HCT116 (cell line): ENCODE results near the gene KIAA1586. TPM values are rescaled to one million over a fixed set of nuclear protein-coding genes. Genes with fewer than 3 reads are reported as not detected.

Source experiments
- ATAC-seq: fragments of 200-7000 bp; cut with Tn5 transposase; 2 replicates; pipeline ENCODE4 v1.9.1; 2020; ENCODE audit warnings: mild to moderate bottlenecking, moderate library complexity
- BruUV-seq: library from RNA; stranded (reverse); fragments of 400-500 nt; replicated peaks from 2 replicates; lab custom pipeline; 2021; lab: Mats Ljungman, UMichigan
- CTCF ChIA-PET: fragments of 300-600 bp; sonication (Branson Sonifier 250); formaldehyde crosslinking; loops from one replicate; lab custom pipeline; 2021; ENCODE audit warnings: antibody characterized with exemption; lab: Charles Lee
- POLR2A ChIA-PET: fragments of 300-600, 350-600 bp; sonication (Branson Sonifier 250); formaldehyde crosslinking; loops from one replicate; lab custom pipeline; 2021; ENCODE audit warnings: antibody characterized with exemption; lab: Charles Lee
- RAD21 ChIA-PET, 2 experiments: fragments of 300-600 bp; sonication (Branson Sonifier 250); formaldehyde crosslinking; loops; one replicate each; lab custom pipeline; 2023; ENCODE audit warnings: low total read pairs in 2 of 2; ENCODE audit not compliant: uncharacterized antibody in 2 of 2, unreplicated experiment in 2 of 2, low non-redundant PET in 1 of 2; lab: Charles Lee
- DNase-seq: peaks from one replicate; pipeline ENCODE4 v3.0.0-alpha.2; 2010; ENCODE audit warnings: low read depth, low spot score
- H2AFZ ChIP-seq: fragments of 200-600 bp; shearing (Covaris generic), sonication (generic); 2 replicates; pipeline ENCODE4 v1.6.1; 2017; ENCODE audit warnings: low read depth, mixed run types, mixed read lengths, antibody characterized with exemption, low read length; ENCODE audit not compliant: poor library complexity, severe bottlenecking
- H3K27ac ChIP-seq: 2 replicates; pipeline ENCODE4 v1.5.1; 2012; ENCODE audit warnings: low read depth, low read length
- H3K27me3 ChIP-seq: fragments of 200-600 bp; sonication (generic); 2 replicates; pipeline ENCODE4 v1.6.1; 2016; ENCODE audit warnings: mixed run types, low read length, mixed read lengths; ENCODE audit not compliant: insufficient read depth
- H3K36me3 ChIP-seq, 2 experiments: fragments of 200-500 bp in 1 of 2; fragments of 200-600 bp in 1 of 2; sonication (Bioruptor generic) in 1 of 2; sonication (generic) in 1 of 2; 2 replicates each; pipeline versions ENCODE4 v1.5.1 to v1.6.1; 2014 to 2016; ENCODE audit warnings: low read length in 2 of 2, inconsistent platforms in 1 of 2, mixed read lengths in 1 of 2, mixed run types in 1 of 2; ENCODE audit not compliant: insufficient read depth in 2 of 2, control insufficient read depth in 1 of 2
- H3K4me1 ChIP-seq, 2 experiments: fragments of 200-600 bp in 1 of 2; sonication (generic) in 1 of 2; 2 replicates each; pipeline versions ENCODE4 v1.5.1 to v1.6.1; 2012 to 2017; ENCODE audit warnings: low read length in 2 of 2, inconsistent platforms in 1 of 2, mild to moderate bottlenecking in 1 of 2, mixed read lengths in 1 of 2, mixed run types in 1 of 2, moderate library complexity in 1 of 2; ENCODE audit not compliant: insufficient read depth in 2 of 2, control insufficient read depth in 1 of 2
- H3K4me2 ChIP-seq: fragments of 200-600 bp; sonication (generic); 2 replicates; pipeline ENCODE4 v1.6.1; 2017; ENCODE audit warnings: mixed run types, low read length, mixed read lengths
- H3K4me3 ChIP-seq, 2 experiments: fragments of 200-600 bp in 1 of 2; sonication (generic) in 1 of 2; replicated peaks in 1 of 2; 2 replicates each; pipeline ENCODE4 v1.5.1; 2011 to 2016; ENCODE audit warnings: low read length in 2 of 2, control low read depth in 1 of 2, low read depth in 1 of 2, mild to moderate bottlenecking in 1 of 2, mixed read lengths in 1 of 2, mixed run types in 1 of 2
- H3K79me2 ChIP-seq: fragments of 200-600 bp; sonication (generic); 2 replicates; pipeline ENCODE4 v1.6.1; 2017; ENCODE audit warnings: mild to moderate bottlenecking, mixed run types, low read length, moderate library complexity, mixed read lengths; ENCODE audit not compliant: insufficient read depth
- H3K9ac ChIP-seq: fragments of 200-600 bp; sonication (generic); 2 replicates; pipeline ENCODE4 v1.6.1; 2016; ENCODE audit warnings: low read length, mixed read lengths
- H3K9me2 ChIP-seq: fragments of 200-600 bp; sonication (generic), shearing (Covaris generic); 2 replicates; pipeline ENCODE4 v1.6.1; 2017; ENCODE audit warnings: mixed run types, mild to moderate bottlenecking, moderate library complexity; ENCODE audit not compliant: insufficient read depth
- H3K9me3 ChIP-seq, 2 experiments: fragments of 200-500 bp in 1 of 2; fragments of 200-600 bp in 1 of 2; sonication (Bioruptor generic) in 1 of 2; sonication (generic) in 1 of 2; 2 replicates each; pipeline ENCODE4 v1.6.1; 2014 to 2017; ENCODE audit warnings: low read length in 2 of 2, mixed read lengths in 2 of 2, inconsistent platforms in 1 of 2, low read depth in 1 of 2, mild to moderate bottlenecking in 1 of 2, mixed run types in 1 of 2, moderate library complexity in 1 of 2; ENCODE audit not compliant: control insufficient read depth in 1 of 2, insufficient read depth in 1 of 2
- H4K20me1 ChIP-seq: fragments of 200-600 bp; sonication (generic), shearing (Covaris generic); 2 replicates; pipeline ENCODE4 v1.6.1; 2017; ENCODE audit warnings: mixed run types, mild to moderate bottlenecking, moderate library complexity; ENCODE audit not compliant: insufficient read depth
- ATF3 ChIP-seq: IDR thresholded peaks from 2 replicates; pipeline ENCODE4 v1.6.1; 2012
- CBX3 ChIP-seq: IDR thresholded peaks from 2 replicates; pipeline ENCODE4 v1.6.1; 2012; ENCODE audit warnings: low read depth
- CTCF ChIP-seq, 3 experiments: fragments of 200-600 bp in 1 of 3; sonication (generic) in 1 of 3; IDR thresholded peaks in 2 of 3; conservative IDR thresholded peaks in 1 of 3; 2 replicates each; pipeline ENCODE4 v1.5.1; 2012 to 2017; ENCODE audit warnings: low read depth in 2 of 3, low read length in 2 of 3, antibody characterized with exemption in 1 of 3, borderline replicate concordance in 1 of 3, control low read depth in 1 of 3, mild to moderate bottlenecking in 1 of 3, mixed read lengths in 1 of 3, mixed run types in 1 of 3, moderate library complexity in 1 of 3; ENCODE audit not compliant: insufficient read depth in 1 of 3
- EGR1 ChIP-seq: IDR thresholded peaks from 2 replicates; pipeline ENCODE4 v1.6.1; 2012; ENCODE audit warnings: low read depth
- ELF1 ChIP-seq: IDR thresholded peaks from 2 replicates; pipeline ENCODE4 v1.6.1; 2012; ENCODE audit warnings: low read depth, borderline replicate concordance
- MAX ChIP-seq: IDR thresholded peaks from 2 replicates; pipeline ENCODE4 v1.6.1; 2012
- POLR2AphosphoS5 ChIP-seq: IDR thresholded peaks from 2 replicates; pipeline ENCODE4 v1.6.1; 2011; ENCODE audit warnings: mild to moderate bottlenecking, low read depth, low read length, moderate library complexity
- RAD21 ChIP-seq: IDR thresholded peaks from 2 replicates; pipeline ENCODE4 v1.6.1; 2012; ENCODE audit warnings: low read depth, mild to moderate bottlenecking
- REST ChIP-seq: IDR thresholded peaks from 2 replicates; pipeline ENCODE4 v1.6.1; 2012; ENCODE audit warnings: low read depth
- SIN3A ChIP-seq: IDR thresholded peaks from 2 replicates; pipeline ENCODE4 v1.6.1; 2012; ENCODE audit warnings: low read depth
- TCF7L2 ChIP-seq: IDR thresholded peaks from 2 replicates; pipeline ENCODE4 v1.7.0; 2011; ENCODE audit warnings: borderline replicate concordance, inconsistent platforms; ENCODE audit not compliant: insufficient read depth, insufficient read length; ENCODE audit errors: extremely low read depth
- ZBTB33 ChIP-seq: IDR thresholded peaks from 2 replicates; pipeline ENCODE4 v1.6.1; 2011; ENCODE audit warnings: mild to moderate bottlenecking, low read length, moderate library complexity; ENCODE audit not compliant: insufficient replicate concordance; ENCODE audit errors: extremely low read depth
- intact Hi-C: fragments of 100-400 bp; cut with micrococcal nuclease; formaldehyde crosslinking; loops from 2 replicates; pipeline ENCODE4 v1.10.0; 2022
- total RNA-seq: library from RNA; stranded (reverse); gene quantifications from one replicate; pipeline ENCODE4 v1.2.1, GENCODE V29; 2021; ENCODE audit not compliant: unreplicated experiment

The KIAA1586 gene
- total RNA-seq, 1 experiment from 2014 or later: 12.7 TPM

- H3K36me3 ChIP-seq: peaks cover 38 to 44% of the 10 kb centered on the region in 2 experiments
- RAD21 ChIA-PET: no interaction called here
- POLR2A ChIA-PET: no interaction called here
- no peak overlapping the region for H3K9ac ChIP-seq
- H3K9me3 ChIP-seq: no peaks in the 10 kb centered on the region
- intact Hi-C loops: no loop called here
- CTCF ChIA-PET: no interaction called here
- ATAC-seq (no peak), DNase-seq (no peak)
- no peak overlapping the region for H3K4me2 ChIP-seq
- no peak overlapping the region for H3K4me3 ChIP-seq
- no peaks in the 10 kb centered on the region for H3K27me3 ChIP-seq
- H3K27ac ChIP-seq: no peak overlapping the region
- H2AFZ ChIP-seq: no peak overlapping the region
- no TSS peak for BruUV-seq
- H3K9me2 ChIP-seq: no peaks in the 10 kb centered on the region
- H3K4me1 ChIP-seq: no peaks in the 10 kb centered on the region
- no peak for TF ChIP-seq MAX
- no peak for TF ChIP-seq POLR2AphosphoS5
- peaks cover 86% of the 10 kb centered on the region for H3K79me2 ChIP-seq
- H4K20me1 ChIP-seq: peaks cover 6% of the 10 kb centered on the region; the same call in 1 of the 2 replicates
Measured at GRCh38 chr6:57102976-57103375, 56.5 kb downstream of the KIAA1586 start.

GRCh38 chr6:57104336-57104735 lies 57.8 kb downstream of the KIAA1586 start:
- RAD21 ChIA-PET: no interaction called here
- no peak overlapping the region for H3K4me2 ChIP-seq
- H3K27ac ChIP-seq: no peak overlapping the region
- H3K79me2 ChIP-seq: peaks cover 87% of the 10 kb centered on the region
- H3K27me3 ChIP-seq: no peaks in the 10 kb centered on the region
- no peak overlapping the region for H3K4me3 ChIP-seq
- POLR2A ChIA-PET: no interaction called here
- BruUV-seq: no TSS peak
- CTCF ChIA-PET: no interaction called here
- H3K9me2 ChIP-seq: no peaks in the 10 kb centered on the region
- H3K36me3 ChIP-seq: peaks cover 25 to 31% of the 10 kb centered on the region in 2 experiments; a peak in 3 of 4 replicates
- intact Hi-C loops: no loop called here
- H2AFZ ChIP-seq: no peak overlapping the region
- no peak overlapping the region for H3K9ac ChIP-seq
- peaks cover 6% of the 10 kb centered on the region; the same call in 1 of the 2 replicates for H4K20me1 ChIP-seq
- DNase-seq: no peak
- no peaks in the 10 kb centered on the region for H3K9me3 ChIP-seq
- H3K4me1 ChIP-seq: no peaks in the 10 kb centered on the region
- no peak for ATAC-seq
- TF ChIP-seq ELF1 (no peak), REST (no peak), SIN3A (no peak), TCF7L2 (no peak), CTCF (IDR thresholded peaks at IDR 0.05 in 2 of 3, conservative IDR thresholded peaks at IDR 0.05 in 1 of 3; ENCODE audit: borderline replicate concordance in 1 of 3, insufficient read depth in 1 of 3, low read depth in 2 of 3, low read length in 2 of 3) (no peak), RAD21 (no peak), CBX3 (no peak), ZBTB33 (no peak), EGR1 (no peak), ATF3 (no peak)
